HepG2 (cell line): ENCODE data around the gene ANKRD55. TPM values are rescaled to one million over a fixed set of nuclear protein-coding genes. Genes with fewer than 3 reads are reported as not detected.

Experiments used
- ATAD3A ChIP-seq: sonication (generic); formaldehyde crosslinking; IDR thresholded peaks from 2 replicates; pipeline ENCODE4 v1.4.0; 2020; ENCODE audit warnings: missing genetic modification reagents
- ATRX ChIP-seq: sonication (generic); formaldehyde crosslinking; IDR thresholded peaks from 2 replicates; pipeline ENCODE4 v1.4.0; 2020; ENCODE audit warnings: missing genetic modification reagents, borderline replicate concordance
- BATF2 ChIP-seq: sonication (generic); formaldehyde crosslinking; IDR thresholded peaks from 2 replicates; pipeline ENCODE4 v1.8.0; 2022; ENCODE audit warnings: mild to moderate bottlenecking, missing genetic modification reagents, moderate library complexity
- ELK4 ChIP-seq: sonication (generic); formaldehyde crosslinking; IDR thresholded peaks from 2 replicates; pipeline ENCODE4 v1.9.0; 2021; ENCODE audit warnings: missing genetic modification reagents, borderline replicate concordance
- FOXP4 ChIP-seq: sonication (generic); formaldehyde crosslinking; IDR thresholded peaks from 2 replicates; pipeline ENCODE4 v1.4.0; 2020; ENCODE audit warnings: missing genetic modification reagents
- HBP1 ChIP-seq: IDR thresholded peaks from 2 replicates; pipeline ENCODE4 v1.6.1; 2016; ENCODE audit warnings: low read depth, control low read depth
- MTERF4 ChIP-seq: sonication (generic); formaldehyde crosslinking; IDR thresholded peaks from 2 replicates; pipeline ENCODE4 v1.8.0; 2023; ENCODE audit warnings: mild to moderate bottlenecking, missing genetic modification reagents
- PAXIP1 ChIP-seq: sonication (generic); formaldehyde crosslinking; conservative IDR thresholded peaks from 2 replicates; pipeline ENCODE4 v1.4.0; 2020; ENCODE audit warnings: mild to moderate bottlenecking, missing genetic modification reagents, moderate library complexity
- PCBP1 ChIP-seq: fragments of 200-400 bp; formaldehyde crosslinking; IDR thresholded peaks from 2 replicates; pipeline ENCODE4 v1.6.1; 2017; ENCODE audit warnings: mild to moderate bottlenecking, low read depth, low read length, borderline replicate concordance
- PTBP1 ChIP-seq: fragments of 200-400 bp; formaldehyde crosslinking; IDR thresholded peaks from 2 replicates; pipeline ENCODE4 v1.6.1; 2018; ENCODE audit warnings: low read length, low read depth; ENCODE audit not compliant: poor library complexity, severe bottlenecking
- RARG ChIP-seq: sonication (generic); formaldehyde crosslinking; IDR thresholded peaks from 2 replicates; pipeline ENCODE4 v1.4.0; 2020; ENCODE audit warnings: low read depth, mild to moderate bottlenecking, missing genetic modification reagents
- SMAD3 ChIP-seq: sonication (generic); formaldehyde crosslinking; IDR thresholded peaks from 2 replicates; pipeline ENCODE4 v1.4.0; 2020; ENCODE audit warnings: missing genetic modification reagents
- ZBTB7B ChIP-seq: sonication (generic); formaldehyde crosslinking; IDR thresholded peaks from 2 replicates; pipeline ENCODE4 v1.4.0; 2020; ENCODE audit warnings: missing genetic modification reagents
- ZNF121 ChIP-seq: sonication (generic); formaldehyde crosslinking; IDR thresholded peaks from 2 replicates; pipeline ENCODE4 v1.5.0; 2020; ENCODE audit warnings: mild to moderate bottlenecking, missing genetic modification reagents
- ZNF234 ChIP-seq: sonication (generic); formaldehyde crosslinking; conservative IDR thresholded peaks from 2 replicates; pipeline ENCODE4 v1.5.1; 2020; ENCODE audit warnings: mild to moderate bottlenecking, missing genetic modification reagents
- ZNF329 ChIP-seq: sonication (generic); formaldehyde crosslinking; IDR thresholded peaks from 2 replicates; pipeline ENCODE4 v1.9.0; 2021; ENCODE audit warnings: low read depth, mild to moderate bottlenecking, missing genetic modification reagents
- ZNF562 ChIP-seq: sonication (generic); formaldehyde crosslinking; IDR thresholded peaks from 2 replicates; pipeline ENCODE4 v1.8.0; 2022; ENCODE audit warnings: missing genetic modification reagents, borderline replicate concordance
- ZNF766 ChIP-seq: sonication (generic); formaldehyde crosslinking; IDR thresholded peaks from 2 replicates; pipeline ENCODE4 v1.5.0; 2020; ENCODE audit warnings: missing genetic modification reagents, borderline replicate concordance
- ZNF772 ChIP-seq: sonication (generic); formaldehyde crosslinking; IDR thresholded peaks from 2 replicates; pipeline ENCODE4 v1.5.0; 2020; ENCODE audit warnings: mild to moderate bottlenecking, missing genetic modification reagents
- polyA plus RNA-seq, 8 experiments: library from polyadenylated mRNA; depleted of rRNA in 3 of 8; stranded (reverse) in 7 of 8; unstranded in 1 of 8; fragments of >200 nt; fragmentation: Illumina TruSeq in 4 of 8; extraction: Trizol in 4 of 8; gene quantifications; 2 replicates each; pipeline versions ENCODE4 v1.2.1 to v1.2.3, GENCODE V29; 2011 to 2016; ENCODE audit warnings: low read depth in 4 of 8, missing spikeins in 1 of 8, mixed read lengths in 1 of 8; ENCODE audit not compliant: insufficient read depth in 1 of 8
- total RNA-seq, 5 experiments: library from RNA; depleted of rRNA; stranded (reverse); fragments of >200 nt; fragmentation: Illumina TruSeq; extraction: Trizol; gene quantifications; 2 replicates each; pipeline ENCODE4 v1.2.3, GENCODE V29; 2016; ENCODE audit warnings: low read depth in 1 of 5

Gene ANKRD55
- total and polyA plus RNA-seq, 2 of the 13 experiments (the other 11 are each of a cell fraction or from before 2014, with no cell fraction given): 0.11 to 0.28 TPM

GRCh38 chr5:56215019-56215830, 17.9 kb downstream of the ANKRD55 start (continued):
- TF ChIP-seq ELK4 (CRISPR knock-in tag): no peak
- no peak for TF ChIP-seq ZNF121 (CRISPR knock-in tag)
- TF ChIP-seq FOXP4 (CRISPR knock-in tag): peak; percentile 89
- 0 out of 2 replicates have a peak, but pooled peaks have one; percentile 25 for TF ChIP-seq SMAD3 (CRISPR knock-in tag)
- TF ChIP-seq HBP1 (CRISPR knock-in tag): no peak
- TF ChIP-seq ATAD3A: no peak
- no peak for TF ChIP-seq ZNF234
- TF ChIP-seq MTERF4: no peak
- no peak for TF ChIP-seq ZNF329 (CRISPR knock-in tag)
- TF ChIP-seq ZNF772: no peak
- TF ChIP-seq PTBP1: no peak
- TF ChIP-seq PCBP1: no peak
- TF ChIP-seq PAXIP1 (CRISPR knock-in tag): peak; percentile 54
- no peak for TF ChIP-seq RARG (CRISPR knock-in tag)
- TF ChIP-seq BATF2 (CRISPR knock-in tag): no peak
- TF ChIP-seq ZNF562 (CRISPR knock-in tag): no peak
- no peak for TF ChIP-seq ATRX (CRISPR knock-in tag)
- TF ChIP-seq ZNF766 (CRISPR knock-in tag): no peak
- TF ChIP-seq ZBTB7B: peak; percentile 31; the same call in 1 of the 2 replicates
